ENCODE results near the gene CHMP5.

CHMP5 gene

DNA sequence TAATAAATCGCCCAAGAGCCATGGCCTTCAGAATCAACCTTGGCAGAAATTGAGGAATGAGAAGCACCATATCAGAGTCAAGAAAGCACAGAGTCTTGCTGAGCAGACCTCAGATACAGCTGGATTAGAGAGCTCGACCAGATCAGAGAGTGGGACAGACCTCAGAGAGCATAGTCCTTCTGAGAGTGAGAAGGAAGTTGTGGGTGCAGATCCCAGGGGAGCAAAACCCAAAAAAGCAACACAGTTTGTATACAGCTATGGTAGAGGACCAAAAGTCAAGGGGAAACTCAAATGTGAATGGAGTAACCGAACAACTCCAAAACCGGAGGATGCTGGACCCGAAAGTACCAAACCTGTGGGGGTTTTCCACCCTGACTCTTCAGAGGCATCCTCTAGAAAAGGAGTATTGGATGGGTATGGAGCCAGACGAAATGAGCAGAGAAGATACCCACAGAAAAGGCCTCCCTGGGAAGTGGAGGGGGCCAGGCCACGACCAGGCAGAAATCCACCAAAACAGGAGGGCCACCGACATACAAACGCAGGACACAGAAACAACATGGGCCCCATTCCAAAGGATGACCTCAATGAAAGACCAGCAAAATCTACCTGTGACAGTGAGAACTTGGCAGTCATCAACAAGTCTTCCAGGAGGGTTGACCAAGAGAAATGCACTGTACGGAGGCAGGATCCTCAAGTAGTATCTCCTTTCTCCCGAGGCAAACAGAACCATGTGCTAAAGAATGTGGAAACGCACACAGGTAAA lies 30.0 kb downstream of the CHMP5 start:
- Histone ChIP-seq H3K4me1 (ENCODE audit: control insufficient read depth, insufficient read depth, low read length) (peaks cover 26% of the 10 kb centered on the region), H3K27ac (ENCODE audit: low read length) (no peak overlapping the region), H3K9me3 (ENCODE audit: control insufficient read depth in 2 of 2, low read length in 2 of 2) (no peaks in the 10 kb centered on the region), H3K4me3 (ENCODE audit: low read length in 2 of 2) (no peak overlapping the region), H3K27me3 (ENCODE audit: control insufficient read depth in 1 of 2, insufficient read depth in 2 of 2, low read length in 2 of 2) (no peaks in the 10 kb centered on the region), H3K9ac (ENCODE audit: low read length in 2 of 2) (no peak overlapping the region), H3K36me3 (ENCODE audit: control insufficient read depth in 2 of 2, insufficient read depth in 2 of 2, low read length in 2 of 2) (peaks cover 43 to 46% of the 10 kb centered on the region in 2 donors)

DNA sequence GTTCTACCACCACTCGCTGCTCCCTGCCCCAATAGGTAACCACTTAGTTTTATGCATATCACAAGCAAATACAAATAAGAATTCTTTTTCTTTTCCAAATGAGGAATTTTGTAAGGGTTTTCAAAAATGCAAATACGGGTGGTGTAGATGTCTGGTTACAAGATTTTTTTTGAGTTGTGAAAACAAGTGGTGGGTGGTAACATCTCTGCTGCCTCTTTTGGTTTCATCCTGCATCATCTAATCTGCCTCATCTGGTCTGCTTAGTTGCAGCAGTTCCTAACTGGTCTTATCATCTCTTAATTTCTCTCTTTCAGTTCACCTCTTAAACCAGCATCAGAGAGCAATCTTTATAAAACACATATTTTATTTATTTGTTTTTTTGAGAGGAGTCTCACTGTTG lies 30.7 kb downstream of the CHMP5 start:
- no peaks in the 10 kb centered on the region for H3K27me3 ChIP-seq (ENCODE audit: control insufficient read depth in 1 of 2, insufficient read depth in 2 of 2, low read length in 2 of 2)
- no peaks in the 10 kb centered on the region for H3K9me3 ChIP-seq (ENCODE audit: control insufficient read depth in 2 of 2, low read length in 2 of 2)
- H3K27ac ChIP-seq (ENCODE audit: low read length) = no peak overlapping the region
- H3K36me3 ChIP-seq (ENCODE audit: control insufficient read depth in 2 of 2, insufficient read depth in 2 of 2, low read length in 2 of 2) = peaks cover 43 to 46% of the 10 kb centered on the region in 2 donors
- no peak overlapping the region for H3K4me3 ChIP-seq (ENCODE audit: low read length in 2 of 2)
- H3K9ac ChIP-seq (ENCODE audit: low read length in 2 of 2) = no peak overlapping the region
- H3K4me1 ChIP-seq (ENCODE audit: control insufficient read depth, insufficient read depth, low read length) = peaks cover 23% of the 10 kb centered on the region

DNA sequence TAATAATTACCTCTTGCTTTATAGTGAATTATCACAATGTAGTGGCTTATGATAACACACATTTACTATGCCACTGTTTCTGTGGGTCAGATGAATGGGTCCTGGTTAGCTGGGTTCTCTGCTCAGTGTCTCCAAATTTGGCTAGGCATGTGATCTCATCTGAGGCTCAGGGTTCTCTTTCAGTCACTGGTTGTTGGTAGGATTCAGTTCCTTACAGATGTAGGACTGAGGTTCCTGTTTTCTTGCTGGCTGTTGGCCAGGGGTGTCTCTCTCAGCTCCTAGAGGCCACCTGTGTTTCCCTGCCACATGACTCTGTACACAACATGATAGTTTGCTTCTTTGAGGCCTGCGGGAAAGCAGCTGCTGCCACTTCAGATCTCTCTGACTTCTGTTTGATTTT lies 32.6 kb downstream of the CHMP5 start:
- H3K9ac ChIP-seq (ENCODE audit: low read length in 2 of 2) = no peak overlapping the region
- no peaks in the 10 kb centered on the region for H3K27me3 ChIP-seq (ENCODE audit: control insufficient read depth in 1 of 2, insufficient read depth in 2 of 2, low read length in 2 of 2)
- peaks cover 11% of the 10 kb centered on the region for H3K4me1 ChIP-seq (ENCODE audit: control insufficient read depth, insufficient read depth, low read length)
- peaks cover 48 to 53% of the 10 kb centered on the region in 2 donors for H3K36me3 ChIP-seq (ENCODE audit: control insufficient read depth in 2 of 2, insufficient read depth in 2 of 2, low read length in 2 of 2)
- H3K9me3 ChIP-seq (ENCODE audit: control insufficient read depth in 2 of 2, low read length in 2 of 2) = no peaks in the 10 kb centered on the region
- no peak overlapping the region for H3K4me3 ChIP-seq (ENCODE audit: low read length in 2 of 2)
- no peak overlapping the region for H3K27ac ChIP-seq (ENCODE audit: low read length)

DNA sequence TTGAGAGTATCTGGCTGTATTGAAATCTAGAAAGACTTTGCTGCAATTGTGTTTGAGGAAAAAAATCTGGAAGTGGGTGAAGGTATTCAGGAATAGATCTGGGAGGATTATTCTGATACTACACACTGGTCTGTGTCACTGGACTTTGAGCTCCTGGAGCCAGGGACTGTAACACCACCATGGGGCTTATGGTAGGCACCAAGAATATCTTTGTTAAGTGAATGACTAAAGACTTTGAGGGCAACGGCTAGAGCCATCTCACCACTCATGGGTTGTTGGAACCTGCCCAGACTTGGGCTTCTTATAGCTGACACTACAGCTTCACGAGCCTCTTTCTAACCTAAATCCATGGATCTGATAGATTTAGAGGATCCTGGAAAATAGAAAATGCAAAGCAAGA lies 35.7 kb downstream of the CHMP5 start:
- Histone ChIP-seq H3K27ac (ENCODE audit: low read length) (no peak overlapping the region), H3K4me1 (ENCODE audit: control insufficient read depth, insufficient read depth, low read length) (peaks cover 4% of the 10 kb centered on the region), H3K36me3 (ENCODE audit: control insufficient read depth in 2 of 2, insufficient read depth in 2 of 2, low read length in 2 of 2) (peaks cover 52 to 72% of the 10 kb centered on the region in 2 donors), H3K27me3 (ENCODE audit: control insufficient read depth in 1 of 2, insufficient read depth in 2 of 2, low read length in 2 of 2) (no peaks in the 10 kb centered on the region), H3K9ac (ENCODE audit: low read length in 2 of 2) (no peak overlapping the region), H3K9me3 (ENCODE audit: control insufficient read depth in 2 of 2, low read length in 2 of 2) (no peaks in the 10 kb centered on the region), H3K4me3 (ENCODE audit: low read length in 2 of 2) (no peak overlapping the region)

DNA sequence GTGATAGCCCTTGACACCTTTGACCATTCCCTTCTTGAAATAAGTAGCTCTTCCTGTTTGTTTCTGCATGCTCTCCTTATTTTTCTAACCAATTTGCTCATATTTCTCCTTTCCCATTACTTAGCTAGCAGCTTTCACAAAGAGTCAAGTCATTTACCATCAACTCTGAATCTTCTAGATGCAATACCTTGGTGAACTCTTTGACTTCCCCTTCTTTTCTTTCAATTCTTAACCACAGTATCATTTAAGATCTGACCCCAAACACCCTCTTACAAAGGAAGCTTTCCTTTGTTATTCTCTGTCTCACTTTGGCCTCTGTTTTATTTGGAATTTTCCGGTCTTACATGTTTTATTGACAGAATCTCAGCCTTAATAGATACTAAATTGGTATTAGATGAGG lies 39.5 kb downstream of the CHMP5 start:
- Histone ChIP-seq H3K4me1 (ENCODE audit: control insufficient read depth, insufficient read depth, low read length) (no peaks in the 10 kb centered on the region), H3K4me3 (ENCODE audit: low read length in 2 of 2) (no peak overlapping the region), H3K9ac (ENCODE audit: low read length in 2 of 2) (no peak overlapping the region), H3K36me3 (ENCODE audit: control insufficient read depth in 2 of 2, insufficient read depth in 2 of 2, low read length in 2 of 2) (peaks cover 52 to 69% of the 10 kb centered on the region in 2 donors), H3K27me3 (ENCODE audit: control insufficient read depth in 1 of 2, insufficient read depth in 2 of 2, low read length in 2 of 2) (no peaks in the 10 kb centered on the region), H3K27ac (ENCODE audit: low read length) (no peak overlapping the region), H3K9me3 (ENCODE audit: control insufficient read depth in 2 of 2, low read length in 2 of 2) (no peaks in the 10 kb centered on the region)

DNA sequence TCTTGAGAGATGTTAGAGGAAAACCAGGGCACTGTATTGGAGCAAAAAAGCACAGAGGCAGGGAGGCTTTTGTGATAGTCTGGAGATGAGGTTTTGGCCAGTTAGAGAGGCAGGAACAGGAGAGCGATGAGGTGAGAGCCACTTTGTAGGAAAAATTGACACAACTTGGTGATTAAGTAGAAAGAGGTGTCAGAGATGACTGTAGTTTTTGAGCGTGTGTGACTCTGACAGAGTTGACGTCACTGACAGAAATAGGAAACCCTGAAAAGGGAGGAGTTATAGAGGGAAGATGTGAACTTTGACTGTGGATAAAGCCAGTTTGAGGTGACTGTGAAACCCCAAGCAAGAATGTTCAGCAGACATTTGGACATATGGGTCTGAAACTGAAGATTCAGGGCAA lies 41.2 kb downstream of the CHMP5 start:
- Histone ChIP-seq H3K4me3 (ENCODE audit: low read length in 2 of 2) (no peak overlapping the region), H3K27ac (ENCODE audit: low read length) (no peak overlapping the region), H3K27me3 (ENCODE audit: control insufficient read depth in 1 of 2, insufficient read depth in 2 of 2, low read length in 2 of 2) (no peaks in the 10 kb centered on the region), H3K4me1 (ENCODE audit: control insufficient read depth, insufficient read depth, low read length) (no peaks in the 10 kb centered on the region), H3K36me3 (ENCODE audit: control insufficient read depth in 2 of 2, insufficient read depth in 2 of 2, low read length in 2 of 2) (peaks cover 57 to 65% of the 10 kb centered on the region in 2 donors), H3K9me3 (ENCODE audit: control insufficient read depth in 2 of 2, low read length in 2 of 2) (no peaks in the 10 kb centered on the region), H3K9ac (ENCODE audit: low read length in 2 of 2) (no peak overlapping the region)

DNA sequence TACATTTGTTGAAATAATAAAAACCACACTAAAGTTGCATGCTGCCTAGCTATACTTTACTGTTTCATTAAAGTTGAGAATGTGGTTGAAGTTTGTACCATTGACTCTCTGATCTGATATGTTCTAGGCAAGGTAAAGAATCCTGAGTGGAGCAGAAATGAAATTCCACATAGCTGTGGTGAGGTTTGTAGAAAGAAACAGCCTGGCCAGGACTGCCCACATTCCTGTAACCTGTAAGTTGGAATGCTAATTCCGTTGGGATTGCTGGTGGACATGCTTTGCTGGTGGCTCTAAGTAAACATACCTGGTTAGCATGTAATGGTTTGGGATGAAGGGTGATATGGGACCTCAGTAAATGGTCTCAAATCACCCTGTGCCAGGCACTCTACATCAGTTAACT lies 42.2 kb downstream of the CHMP5 start:
- Histone ChIP-seq H3K4me1 (ENCODE audit: control insufficient read depth, insufficient read depth, low read length) (no peaks in the 10 kb centered on the region), H3K27me3 (ENCODE audit: control insufficient read depth in 1 of 2, insufficient read depth in 2 of 2, low read length in 2 of 2) (no peaks in the 10 kb centered on the region)

DNA sequence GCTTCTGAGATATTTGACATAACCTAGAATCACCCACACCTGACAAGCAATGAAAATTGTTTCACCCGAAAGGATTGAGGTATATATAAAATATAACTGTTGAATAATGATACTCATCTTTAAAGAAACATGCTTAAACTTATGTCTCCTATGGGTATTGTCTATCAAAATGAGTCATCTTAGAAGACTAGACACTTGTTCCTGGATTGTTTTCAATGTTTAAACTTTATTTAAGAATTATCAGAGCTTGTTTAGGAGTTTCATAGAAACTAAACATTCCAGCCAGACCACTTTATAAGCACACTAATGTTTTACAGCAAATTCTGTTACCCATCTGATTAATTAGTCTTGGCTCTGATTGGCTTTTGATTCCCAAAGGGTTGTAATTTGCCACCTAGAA lies 45.1 kb downstream of the CHMP5 start:
- Histone ChIP-seq H3K4me3 (ENCODE audit: low read length in 2 of 2) (no peak overlapping the region), H3K4me1 (ENCODE audit: control insufficient read depth, insufficient read depth, low read length) (no peaks in the 10 kb centered on the region), H3K9me3 (ENCODE audit: control insufficient read depth in 2 of 2, low read length in 2 of 2) (no peaks in the 10 kb centered on the region), H3K9ac (ENCODE audit: low read length in 2 of 2) (no peak overlapping the region), H3K27me3 (ENCODE audit: control insufficient read depth in 1 of 2, insufficient read depth in 2 of 2, low read length in 2 of 2) (no peaks in the 10 kb centered on the region), H3K27ac (ENCODE audit: low read length) (no peak overlapping the region), H3K36me3 (ENCODE audit: control insufficient read depth in 2 of 2, insufficient read depth in 2 of 2, low read length in 2 of 2) (peaks cover 63% of the 10 kb centered on the region in 2 donors)

More for the DNA sequence above, 42.2 kb downstream of the CHMP5 start:
- no peak overlapping the region for H3K4me3 ChIP-seq (ENCODE audit: low read length in 2 of 2)
- no peaks in the 10 kb centered on the region for H3K9me3 ChIP-seq (ENCODE audit: control insufficient read depth in 2 of 2, low read length in 2 of 2)
- H3K36me3 ChIP-seq (ENCODE audit: control insufficient read depth in 2 of 2, insufficient read depth in 2 of 2, low read length in 2 of 2) = peaks cover 57 to 66% of the 10 kb centered on the region in 2 donors
- no peak overlapping the region for H3K27ac ChIP-seq (ENCODE audit: low read length)
- H3K9ac ChIP-seq (ENCODE audit: low read length in 2 of 2) = no peak overlapping the region

DNA sequence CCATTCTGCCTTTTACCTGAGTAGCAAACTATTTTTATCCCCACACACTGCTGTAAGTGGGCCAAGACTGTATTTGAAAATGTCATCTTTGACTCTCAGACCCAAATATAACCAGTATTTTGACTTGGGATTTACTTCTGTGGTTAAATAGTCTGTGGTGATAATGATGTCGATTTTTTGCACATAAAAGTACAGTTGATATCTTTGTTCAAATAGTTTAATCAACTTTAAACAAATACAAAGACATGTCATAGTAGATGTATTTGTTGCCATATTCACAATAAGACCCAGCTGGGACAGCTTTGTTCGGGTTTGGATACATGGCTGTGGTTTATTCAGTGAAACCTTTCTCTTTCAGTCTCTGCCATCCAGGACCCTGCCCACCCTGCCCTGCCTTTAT lies 45.9 kb downstream of the CHMP5 start:
- Histone ChIP-seq H3K27me3 (ENCODE audit: control insufficient read depth in 1 of 2, insufficient read depth in 2 of 2, low read length in 2 of 2) (no peaks in the 10 kb centered on the region), H3K36me3 (ENCODE audit: control insufficient read depth in 2 of 2, insufficient read depth in 2 of 2, low read length in 2 of 2) (peaks cover 59 to 61% of the 10 kb centered on the region in 2 donors), H3K4me1 (ENCODE audit: control insufficient read depth, insufficient read depth, low read length) (no peaks in the 10 kb centered on the region), H3K9me3 (ENCODE audit: control insufficient read depth in 2 of 2, low read length in 2 of 2) (no peaks in the 10 kb centered on the region), H3K4me3 (ENCODE audit: low read length in 2 of 2) (no peak overlapping the region), H3K27ac (ENCODE audit: low read length) (no peak overlapping the region), H3K9ac (ENCODE audit: low read length in 2 of 2) (no peak overlapping the region)

DNA sequence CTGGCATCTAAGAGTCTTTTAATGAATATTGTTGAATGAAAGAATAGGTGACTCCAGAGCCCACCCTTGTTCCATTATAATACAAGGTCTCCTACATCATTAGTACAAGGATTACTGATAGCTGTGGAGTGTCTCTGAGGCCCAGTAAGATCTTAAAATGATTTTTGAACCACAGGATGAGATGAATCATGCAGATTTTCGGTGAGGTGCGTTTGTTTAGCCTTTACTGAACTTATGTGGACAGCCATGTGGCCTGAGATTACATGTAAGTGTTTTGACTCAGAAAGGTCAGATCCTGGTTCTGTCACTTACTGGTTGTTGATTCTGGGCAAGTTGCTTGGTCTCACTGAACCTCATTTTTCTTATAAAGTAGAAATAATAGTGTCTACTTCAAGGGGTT lies 47.1 kb downstream of the CHMP5 start:
- Histone ChIP-seq H3K36me3 (ENCODE audit: control insufficient read depth in 2 of 2, insufficient read depth in 2 of 2, low read length in 2 of 2) (peaks cover 55 to 56% of the 10 kb centered on the region in 2 donors), H3K4me3 (ENCODE audit: low read length in 2 of 2) (no peak overlapping the region), H3K27me3 (ENCODE audit: control insufficient read depth in 1 of 2, insufficient read depth in 2 of 2, low read length in 2 of 2) (no peaks in the 10 kb centered on the region), H3K27ac (ENCODE audit: low read length) (no peak overlapping the region), H3K9ac (ENCODE audit: low read length in 2 of 2) (no peak overlapping the region), H3K9me3 (ENCODE audit: control insufficient read depth in 2 of 2, low read length in 2 of 2) (no peaks in the 10 kb centered on the region), H3K4me1 (ENCODE audit: control insufficient read depth, insufficient read depth, low read length) (no peaks in the 10 kb centered on the region)

DNA sequence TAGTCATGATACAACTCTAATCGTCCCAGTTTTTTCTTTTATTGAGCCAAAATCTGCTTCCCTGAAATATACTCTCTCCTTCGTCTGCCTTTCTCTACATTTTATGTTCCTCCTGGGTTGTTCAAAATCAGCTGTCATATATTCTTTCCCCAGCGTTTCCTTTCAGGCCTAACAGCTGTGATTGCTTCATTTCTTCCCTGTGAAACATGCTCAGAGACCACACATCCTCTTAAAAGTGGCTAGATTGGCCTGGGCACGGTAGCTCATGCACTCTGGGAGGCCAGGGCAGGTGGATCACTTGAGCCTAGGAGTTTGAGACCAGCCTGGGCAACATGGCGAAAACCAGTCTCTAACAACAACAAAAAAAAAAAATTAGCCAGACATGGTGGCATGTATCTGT lies 50.5 kb downstream of the CHMP5 start:
- no peak overlapping the region for H3K4me3 ChIP-seq (ENCODE audit: low read length in 2 of 2)
- H3K27ac ChIP-seq (ENCODE audit: low read length) = no peak overlapping the region
- no peaks in the 10 kb centered on the region for H3K9me3 ChIP-seq (ENCODE audit: control insufficient read depth in 2 of 2, low read length in 2 of 2)
- H3K4me1 ChIP-seq (ENCODE audit: control insufficient read depth, insufficient read depth, low read length) = no peaks in the 10 kb centered on the region
- no peak overlapping the region for H3K9ac ChIP-seq (ENCODE audit: low read length in 2 of 2)
- peaks cover 46 to 49% of the 10 kb centered on the region in 2 donors for H3K36me3 ChIP-seq (ENCODE audit: control insufficient read depth in 2 of 2, insufficient read depth in 2 of 2, low read length in 2 of 2)
- no peaks in the 10 kb centered on the region for H3K27me3 ChIP-seq (ENCODE audit: control insufficient read depth in 1 of 2, insufficient read depth in 2 of 2, low read length in 2 of 2)
